Liver (tissue), 3 donors: ENCODE measurements around the gene CELF4.

Source experiments
- EGR1 ChIP-seq, 2 donors: IDR thresholded peaks; 2 replicates each; pipeline ENCODE4 v1.6.1; 2016 to 2018; ENCODE audit warnings: antibody characterized with exemption in 2 of 2, low read depth in 2 of 2
- FOXA1 ChIP-seq: IDR thresholded peaks from 2 replicates; pipeline ENCODE4 v1.6.1; 2016; ENCODE audit warnings: antibody characterized with exemption
- GABPA ChIP-seq, 2 donors: IDR thresholded peaks in 1 of 2; conservative IDR thresholded peaks in 1 of 2; 2 replicates each; pipeline ENCODE4 v1.6.1; 2016; ENCODE audit warnings: antibody characterized with exemption in 2 of 2, mild to moderate bottlenecking in 1 of 2, moderate library complexity in 1 of 2
- HNF4G ChIP-seq: IDR thresholded peaks from 2 replicates; pipeline ENCODE4 v1.6.1; 2016; ENCODE audit warnings: antibody characterized with exemption
- JUND ChIP-seq, 2 donors: IDR thresholded peaks; 2 replicates each; pipeline ENCODE4 v1.6.1; 2016; ENCODE audit warnings: antibody characterized with exemption in 2 of 2
- NR2F2 ChIP-seq: IDR thresholded peaks from 2 replicates; pipeline ENCODE4 v1.6.1; 2016; ENCODE audit warnings: antibody characterized with exemption
- RXRA ChIP-seq, 2 donors: IDR thresholded peaks; 2 replicates each; pipeline ENCODE4 v1.6.1; 2017 to 2018; ENCODE audit warnings: antibody characterized with exemption in 2 of 2, mild to moderate bottlenecking in 1 of 2
- SP1 ChIP-seq: IDR thresholded peaks from 2 replicates; pipeline ENCODE4 v1.6.1; 2018; ENCODE audit warnings: antibody characterized with exemption, mild to moderate bottlenecking
- TAF1 ChIP-seq: conservative IDR thresholded peaks from 2 replicates; pipeline ENCODE4 v1.6.1; 2016; ENCODE audit warnings: antibody characterized with exemption, mild to moderate bottlenecking
- YY1 ChIP-seq: IDR thresholded peaks from 2 replicates; pipeline ENCODE4 v1.6.1; 2016; ENCODE audit warnings: antibody characterized with exemption, mild to moderate bottlenecking
- TF ChIP-seq, protein P1 (sequence below): fragments of 150-350 bp; IDR thresholded peaks from 2 replicates; pipeline ENCODE4 v1.5.1; 2017; ENCODE audit warnings: improper control_type of control experiment, low read depth, low read length; ENCODE audit not compliant: missing input control
- TF ChIP-seq, protein P2 (sequence below): IDR thresholded peaks from 2 replicates; pipeline ENCODE4 v1.6.1; 2016; ENCODE audit warnings: antibody characterized with exemption, mild to moderate bottlenecking
- TF ChIP-seq, protein P3 (sequence below): IDR thresholded peaks from 2 replicates; pipeline ENCODE4 v1.6.1; 2016; ENCODE audit warnings: antibody characterized with exemption
- TF ChIP-seq, protein P4 (sequence below): IDR thresholded peaks from 2 replicates; pipeline ENCODE4 v1.6.1; 2016; ENCODE audit warnings: antibody characterized with exemption
- donor health status: healthy.
- donor health status: healthy.

DNA sequence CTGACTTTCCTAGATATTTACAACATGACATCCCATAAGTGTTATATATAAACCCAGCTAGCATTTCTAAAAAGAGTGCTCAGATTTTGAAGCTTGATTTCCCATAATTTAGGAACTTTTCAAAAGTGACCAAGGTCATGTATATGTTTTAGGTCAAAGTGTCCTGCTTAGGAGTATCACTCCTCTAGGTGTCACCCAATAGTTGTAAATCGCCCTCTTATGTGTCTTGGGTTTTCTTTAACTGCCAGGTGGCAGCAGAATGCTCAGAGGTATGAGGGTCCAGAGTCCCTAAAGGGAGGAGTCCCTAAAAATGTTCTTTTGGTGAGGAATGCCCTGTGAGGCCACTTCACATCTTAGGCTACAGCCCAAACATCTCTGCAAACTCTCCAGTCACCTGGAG, 358.3 kb downstream of the CELF4 start:
- TF ChIP-seq, protein P1, sequence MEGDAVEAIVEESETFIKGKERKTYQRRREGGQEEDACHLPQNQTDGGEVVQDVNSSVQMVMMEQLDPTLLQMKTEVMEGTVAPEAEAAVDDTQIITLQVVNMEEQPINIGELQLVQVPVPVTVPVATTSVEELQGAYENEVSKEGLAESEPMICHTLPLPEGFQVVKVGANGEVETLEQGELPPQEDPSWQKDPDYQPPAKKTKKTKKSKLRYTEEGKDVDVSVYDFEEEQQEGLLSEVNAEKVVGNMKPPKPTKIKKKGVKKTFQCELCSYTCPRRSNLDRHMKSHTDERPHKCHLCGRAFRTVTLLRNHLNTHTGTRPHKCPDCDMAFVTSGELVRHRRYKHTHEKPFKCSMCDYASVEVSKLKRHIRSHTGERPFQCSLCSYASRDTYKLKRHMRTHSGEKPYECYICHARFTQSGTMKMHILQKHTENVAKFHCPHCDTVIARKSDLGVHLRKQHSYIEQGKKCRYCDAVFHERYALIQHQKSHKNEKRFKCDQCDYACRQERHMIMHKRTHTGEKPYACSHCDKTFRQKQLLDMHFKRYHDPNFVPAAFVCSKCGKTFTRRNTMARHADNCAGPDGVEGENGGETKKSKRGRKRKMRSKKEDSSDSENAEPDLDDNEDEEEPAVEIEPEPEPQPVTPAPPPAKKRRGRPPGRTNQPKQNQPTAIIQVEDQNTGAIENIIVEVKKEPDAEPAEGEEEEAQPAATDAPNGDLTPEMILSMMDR: no peak
- TF ChIP-seq TAF1 (no peak), NR2F2 (no peak), YY1 (no peak), FOXA1 (no peak), GABPA (IDR thresholded peaks at IDR 0.05 in 1 of 2, conservative IDR thresholded peaks at IDR 0.05 in 1 of 2) (no peak), JUND (IDR thresholded peaks at IDR 0.05) (no peak), SP1 (no peak), RXRA (IDR thresholded peaks at IDR 0.05) (no peak), EGR1 (IDR thresholded peaks at IDR 0.05; ENCODE audit: low read depth in 2 of 2) (no peak), HNF4G (no peak)
- TF ChIP-seq, protein P2, sequence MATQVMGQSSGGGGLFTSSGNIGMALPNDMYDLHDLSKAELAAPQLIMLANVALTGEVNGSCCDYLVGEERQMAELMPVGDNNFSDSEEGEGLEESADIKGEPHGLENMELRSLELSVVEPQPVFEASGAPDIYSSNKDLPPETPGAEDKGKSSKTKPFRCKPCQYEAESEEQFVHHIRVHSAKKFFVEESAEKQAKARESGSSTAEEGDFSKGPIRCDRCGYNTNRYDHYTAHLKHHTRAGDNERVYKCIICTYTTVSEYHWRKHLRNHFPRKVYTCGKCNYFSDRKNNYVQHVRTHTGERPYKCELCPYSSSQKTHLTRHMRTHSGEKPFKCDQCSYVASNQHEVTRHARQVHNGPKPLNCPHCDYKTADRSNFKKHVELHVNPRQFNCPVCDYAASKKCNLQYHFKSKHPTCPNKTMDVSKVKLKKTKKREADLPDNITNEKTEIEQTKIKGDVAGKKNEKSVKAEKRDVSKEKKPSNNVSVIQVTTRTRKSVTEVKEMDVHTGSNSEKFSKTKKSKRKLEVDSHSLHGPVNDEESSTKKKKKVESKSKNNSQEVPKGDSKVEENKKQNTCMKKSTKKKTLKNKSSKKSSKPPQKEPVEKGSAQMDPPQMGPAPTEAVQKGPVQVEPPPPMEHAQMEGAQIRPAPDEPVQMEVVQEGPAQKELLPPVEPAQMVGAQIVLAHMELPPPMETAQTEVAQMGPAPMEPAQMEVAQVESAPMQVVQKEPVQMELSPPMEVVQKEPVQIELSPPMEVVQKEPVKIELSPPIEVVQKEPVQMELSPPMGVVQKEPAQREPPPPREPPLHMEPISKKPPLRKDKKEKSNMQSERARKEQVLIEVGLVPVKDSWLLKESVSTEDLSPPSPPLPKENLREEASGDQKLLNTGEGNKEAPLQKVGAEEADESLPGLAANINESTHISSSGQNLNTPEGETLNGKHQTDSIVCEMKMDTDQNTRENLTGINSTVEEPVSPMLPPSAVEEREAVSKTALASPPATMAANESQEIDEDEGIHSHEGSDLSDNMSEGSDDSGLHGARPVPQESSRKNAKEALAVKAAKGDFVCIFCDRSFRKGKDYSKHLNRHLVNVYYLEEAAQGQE: no peak
- TF ChIP-seq, protein P3, sequence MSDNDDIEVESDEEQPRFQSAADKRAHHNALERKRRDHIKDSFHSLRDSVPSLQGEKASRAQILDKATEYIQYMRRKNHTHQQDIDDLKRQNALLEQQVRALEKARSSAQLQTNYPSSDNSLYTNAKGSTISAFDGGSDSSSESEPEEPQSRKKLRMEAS: no peak
- TF ChIP-seq, protein P4, sequence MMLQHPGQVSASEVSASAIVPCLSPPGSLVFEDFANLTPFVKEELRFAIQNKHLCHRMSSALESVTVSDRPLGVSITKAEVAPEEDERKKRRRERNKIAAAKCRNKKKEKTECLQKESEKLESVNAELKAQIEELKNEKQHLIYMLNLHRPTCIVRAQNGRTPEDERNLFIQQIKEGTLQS: no peak
